HG03139 (cell line): ENCODE results near the gene MSH4.
"Not testable (repeated sequence)": the region's sequence is repeated elsewhere in the genome, so short reads cannot be mapped to it uniquely, and the experiment has no call there.

Experiments
- ATAC-seq: cut with Tn5 transposase; IDR thresholded peaks from one replicate; pipeline ENCODE4 v1.9.1; 2021; ENCODE audit not compliant: unreplicated experiment

MSH4 gene

GRCh38 chr1:75795703-75796193, 934 bp upstream of the MSH4 start:
- no peak for ATAC-seq

GRCh38 chr1:75797273-75797588, 549 bp downstream of the MSH4 start:
- no peak for ATAC-seq

- ATAC-seq: no peak
Observed at GRCh38 chr1:75797606-75798216, 1.0 kb downstream of the MSH4 start.

- not testable (repeated sequence) for ATAC-seq
Observed at GRCh38 chr1:75801480-75801879, 4.8 kb downstream of the MSH4 start.

- no peak for ATAC-seq
Observed at GRCh38 chr1:75808921-75809320, 12.2 kb downstream of the MSH4 start.

- ATAC-seq: not testable (repeated sequence)
Observed at GRCh38 chr1:75810113-75810512, 13.4 kb downstream of the MSH4 start.

GRCh38 chr1:75811211-75811981, 14.7 kb downstream of the MSH4 start:
- ATAC-seq: no peak

- ATAC-seq: no peak
Observed at GRCh38 chr1:75812065-75812464, 15.4 kb downstream of the MSH4 start.

- ATAC-seq: not testable (repeated sequence)
Observed at GRCh38 chr1:75823596-75823995, 26.9 kb downstream of the MSH4 start.

- ATAC-seq: no peak
Observed at GRCh38 chr1:75836528-75837100, 39.9 kb downstream of the MSH4 start.

- no peak for ATAC-seq
Observed at GRCh38 chr1:75838079-75838478, 41.4 kb downstream of the MSH4 start.

- no peak for ATAC-seq
Observed at GRCh38 chr1:75841421-75841820, 44.7 kb downstream of the MSH4 start.

GRCh38 chr1:75845576-75845975, 48.9 kb downstream of the MSH4 start:
- no peak for ATAC-seq

- no peak for ATAC-seq
Observed at GRCh38 chr1:75855010-75855409, 58.3 kb downstream of the MSH4 start.

GRCh38 chr1:75855734-75856133, 59.1 kb downstream of the MSH4 start:
- ATAC-seq: no peak

- no peak for ATAC-seq
Observed at GRCh38 chr1:75861831-75862230, 65.1 kb downstream of the MSH4 start.

GRCh38 chr1:75870951-75871350, 74.3 kb downstream of the MSH4 start:
- no peak for ATAC-seq

GRCh38 chr1:75879985-75880384, 83.3 kb downstream of the MSH4 start:
- ATAC-seq: no peak

GRCh38 chr1:75884437-75884836, 87.8 kb downstream of the MSH4 start:
- ATAC-seq: no peak

- ATAC-seq: no peak
Observed at GRCh38 chr1:75901371-75901770, 104.7 kb downstream of the MSH4 start.

GRCh38 chr1:75908717-75909152, 112.1 kb downstream of the MSH4 start:
- ATAC-seq: peak; percentile 78

GRCh38 chr1:75916834-75917233, 120.2 kb downstream of the MSH4 start:
- ATAC-seq: no peak
